ENCODE results near the gene CLDN20.
A peak's percentile ranks its signal among the peaks of the same experiment; 100 is the strongest.
"Not testable (repeated sequence)": the region's sequence is repeated elsewhere in the genome, so short reads cannot be mapped to it uniquely, and the experiment has no call there.

CLDN20 gene

DNA sequence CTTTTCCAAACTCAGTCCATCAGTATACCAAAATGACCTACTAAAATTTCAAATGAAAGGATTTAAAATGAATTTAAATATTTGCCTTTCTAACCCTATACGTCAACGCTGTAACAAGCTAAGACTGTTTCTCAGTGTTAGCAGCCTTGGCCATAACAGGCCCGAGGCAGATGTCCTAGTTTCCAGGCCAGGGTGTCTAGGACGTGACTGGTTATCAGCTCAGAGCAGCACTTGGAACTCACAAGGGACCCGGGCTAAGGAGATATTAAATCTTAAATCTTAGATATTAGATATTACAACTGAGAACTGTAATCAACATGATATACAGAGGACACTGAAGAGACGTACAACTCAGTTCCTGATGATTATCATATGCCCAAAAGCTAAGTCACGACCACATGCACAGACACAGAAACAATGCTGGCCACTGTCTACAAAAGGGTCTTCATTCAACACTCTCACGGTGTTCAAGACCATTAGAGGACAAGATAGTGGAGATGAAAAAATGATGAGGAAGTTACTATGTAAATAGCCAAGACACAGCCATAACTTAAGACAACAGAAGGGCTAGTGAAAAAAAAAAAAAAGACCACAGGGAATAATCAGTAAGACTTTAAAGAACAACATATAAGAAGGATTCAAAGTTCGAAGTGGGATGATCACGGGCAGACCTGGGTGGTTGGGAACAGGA is at the start of gene CLDN20:
Gene CLDN20 (plus strand): TSS at position 641 of the 691 bp plus-strand sequence. CDS start 11,707 bp downstream, outside the sequence.
- no peak for DNase-seq (ENCODE audit: low read depth)

DNA sequence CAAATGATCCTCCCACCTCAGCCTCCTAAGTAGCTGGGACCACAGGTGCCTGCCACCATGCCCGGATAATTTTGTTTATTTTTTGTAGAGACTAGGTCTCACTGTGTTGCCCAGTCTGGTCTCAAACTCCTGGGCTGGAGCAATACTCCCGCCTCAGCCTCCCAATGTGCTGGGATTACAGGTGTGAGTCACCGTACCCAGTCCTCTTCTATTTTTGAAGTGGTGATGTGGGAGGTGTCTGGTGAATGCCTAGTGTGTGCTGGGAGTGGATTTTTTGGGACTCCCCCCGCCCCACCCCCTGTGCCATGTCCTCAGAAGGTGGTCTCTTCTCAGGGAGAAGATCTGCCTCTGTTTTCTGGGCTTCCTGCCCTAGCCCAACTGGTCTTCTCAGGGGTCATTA is 47.9 kb upstream of the CLDN20 start:
- DNase-seq (ENCODE audit: low read depth), result no peak

DNA sequence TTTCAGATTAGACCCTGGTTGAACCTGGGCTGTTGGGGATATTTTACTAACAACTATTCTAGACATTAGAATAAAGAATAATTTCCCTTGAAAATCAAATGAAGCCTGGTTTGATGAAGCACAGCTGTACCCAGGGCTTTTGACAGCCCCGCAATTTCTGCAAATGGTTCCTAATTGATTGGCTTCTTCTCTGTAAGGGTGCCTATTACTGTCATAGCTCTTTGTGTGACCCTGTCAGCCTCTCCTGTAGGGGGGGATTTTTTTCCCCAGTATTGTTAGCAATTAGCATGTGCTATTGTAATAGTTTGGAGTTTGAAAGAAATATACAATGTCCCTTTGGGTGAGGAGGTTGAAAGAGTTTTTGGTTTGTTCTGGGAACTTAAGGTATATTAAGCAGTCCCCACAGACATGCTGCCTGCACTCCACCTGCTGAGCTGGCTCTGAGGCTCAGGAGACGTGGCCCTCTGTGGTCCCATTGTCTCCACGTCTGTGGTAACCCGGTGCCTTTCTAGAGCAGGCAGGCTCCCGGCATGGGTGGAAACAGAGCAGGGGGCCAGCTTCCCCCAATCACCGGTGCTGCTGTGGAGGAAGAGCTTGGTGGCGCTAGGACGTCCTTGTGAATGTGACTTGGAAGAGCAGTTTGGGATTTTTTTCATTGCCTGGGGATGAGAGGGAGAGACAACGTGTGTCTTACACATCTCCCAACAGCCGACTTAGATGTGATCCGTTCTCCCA is 47.3 kb upstream of the CLDN20 start:
- DNase-seq (ENCODE audit: low read depth), result no peak

- DNase-seq (ENCODE audit: low read depth), result not testable (repeated sequence)
Observed at GRCh38 chr6:155218711-155219110, 45.1 kb upstream of the CLDN20 start.

DNA sequence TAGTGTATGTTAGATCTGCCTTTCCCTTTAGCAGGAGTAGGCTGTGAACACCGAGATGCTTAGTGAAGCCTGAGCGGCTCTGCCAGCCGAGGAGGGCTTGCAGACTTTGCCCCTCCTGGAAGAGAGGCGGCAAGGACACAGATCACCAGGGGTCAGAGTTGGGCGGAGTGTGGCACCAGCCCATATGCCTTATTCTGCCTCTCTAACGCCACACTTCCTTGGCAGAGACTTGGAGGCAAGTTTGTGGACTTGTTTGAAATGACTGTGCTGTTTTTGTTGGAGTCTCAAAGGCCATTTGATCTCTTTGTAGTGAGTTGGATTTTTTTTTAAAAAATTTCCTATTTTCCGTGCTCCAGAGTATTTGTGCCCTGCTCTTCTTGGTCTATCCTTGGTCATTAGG is 44.5 kb upstream of the CLDN20 start:
- DNase-seq (ENCODE audit: low read depth), result no peak

- no peak for DNase-seq (ENCODE audit: low read depth)
Observed at GRCh38 chr6:155219858-155220301, 43.9 kb upstream of the CLDN20 start.

DNA sequence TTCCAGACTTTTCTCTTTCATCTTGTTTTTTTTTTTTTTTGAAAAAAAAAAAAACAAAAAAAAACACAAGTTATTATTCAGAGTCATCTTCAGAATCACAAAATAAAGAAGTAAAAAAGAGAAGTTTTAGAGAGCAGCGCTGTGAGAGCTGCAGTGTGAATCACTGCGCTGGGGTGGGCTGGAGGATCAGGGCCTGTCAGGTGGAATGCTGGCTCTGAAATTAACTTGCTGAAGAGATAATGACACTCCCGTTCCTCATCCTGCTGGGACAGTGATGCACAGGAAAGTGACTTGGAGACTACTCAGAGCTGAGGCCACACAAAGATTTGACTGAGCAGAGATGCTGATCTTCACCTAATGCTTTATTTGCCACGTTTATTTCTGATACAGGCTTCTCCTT is 42.7 kb upstream of the CLDN20 start:
- no peak for DNase-seq (ENCODE audit: low read depth)

DNA sequence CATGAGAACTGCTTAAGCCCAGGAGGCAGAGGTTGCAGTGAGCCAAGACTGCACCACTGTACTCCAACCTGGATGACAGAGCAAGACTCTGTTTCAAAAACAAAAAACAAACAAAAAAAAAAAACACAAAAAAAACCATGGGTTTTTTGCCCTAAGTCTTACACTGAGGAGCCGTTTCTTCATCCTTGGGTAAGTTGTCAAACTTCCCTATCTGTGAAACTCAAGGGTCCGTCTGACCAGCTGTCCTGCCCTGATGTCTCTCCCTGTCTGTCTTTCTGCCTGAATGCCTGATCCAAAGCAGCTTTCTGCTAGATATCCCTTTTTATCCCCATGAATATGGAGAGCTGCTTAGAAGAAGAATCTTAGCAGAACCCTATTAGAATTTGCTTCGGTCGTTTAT is 41.3 kb upstream of the CLDN20 start:
- DNase-seq (ENCODE audit: low read depth), result no peak

- peak; percentile 35 for DNase-seq (ENCODE audit: low read depth)
Observed at GRCh38 chr6:155223646-155224451, 40.0 kb upstream of the CLDN20 start.

DNA sequence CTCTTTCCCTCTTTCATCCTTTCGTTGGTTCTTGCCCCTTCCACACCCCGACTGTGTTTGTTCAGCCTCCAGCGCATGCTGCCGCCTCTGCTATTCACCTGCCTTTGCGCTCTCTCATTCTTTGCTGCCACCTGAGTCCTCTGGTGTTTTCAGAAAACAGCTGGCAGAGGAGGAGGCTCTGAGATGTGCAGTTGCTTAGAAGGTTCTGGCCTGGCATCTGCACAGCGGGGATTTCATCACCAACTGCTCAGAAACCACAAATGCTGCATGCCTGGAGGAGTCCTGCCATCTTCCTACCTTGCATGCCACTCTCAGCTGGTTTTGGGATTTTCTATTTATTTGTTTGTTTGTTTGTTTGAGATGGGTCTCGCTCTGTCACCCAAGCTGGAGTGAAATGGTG is 39.2 kb upstream of the CLDN20 start:
- no peak for DNase-seq (ENCODE audit: low read depth)

GRCh38 chr6:155227046-155227445 is 36.8 kb upstream of the CLDN20 start:
- no peak for DNase-seq (ENCODE audit: low read depth)

GRCh38 chr6:155228546-155229166 is 35.2 kb upstream of the CLDN20 start:
- no peak for DNase-seq (ENCODE audit: low read depth)

GRCh38 chr6:155230975-155231374 is 32.8 kb upstream of the CLDN20 start:
- DNase-seq (ENCODE audit: low read depth), result not testable (repeated sequence)

DNA sequence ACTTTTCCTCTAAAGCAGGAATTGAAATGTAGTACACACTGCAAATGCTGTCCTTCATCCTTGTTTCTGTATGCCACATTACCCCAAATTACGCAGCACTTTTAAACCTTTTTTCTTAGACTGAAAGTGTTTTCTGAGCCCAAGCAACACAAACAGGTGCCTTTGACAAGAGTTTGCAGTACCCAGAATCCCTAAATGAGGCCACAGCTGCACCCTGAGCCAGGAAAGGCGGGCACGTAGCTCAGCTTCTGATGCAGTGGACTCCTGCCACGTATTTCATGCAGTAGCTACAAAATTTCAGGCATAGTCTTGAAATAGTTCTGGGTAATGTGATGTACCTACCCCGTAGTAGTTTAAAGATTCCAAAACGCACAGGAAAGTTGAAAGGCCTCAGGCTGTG is 31.0 kb upstream of the CLDN20 start:
- DNase-seq (ENCODE audit: low read depth), result no peak

DNA sequence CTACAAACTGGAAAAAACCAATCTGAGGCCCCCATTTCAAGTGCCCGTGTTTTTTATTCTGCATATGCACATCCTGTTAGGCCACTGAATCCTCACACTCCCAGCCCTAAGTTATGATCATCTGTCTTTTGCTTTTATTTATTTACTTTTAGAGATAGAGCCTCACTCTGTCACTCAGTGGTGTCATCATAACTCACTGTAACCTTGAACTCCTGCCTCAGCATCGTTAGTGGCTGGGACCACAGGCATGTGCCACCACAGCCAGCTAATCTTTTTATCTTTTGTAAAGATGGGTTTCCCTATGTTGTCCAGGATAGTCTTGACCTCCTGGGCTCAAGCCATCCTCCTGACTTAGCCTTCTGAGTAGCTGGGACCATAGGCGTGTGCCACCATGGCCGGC is 29.6 kb upstream of the CLDN20 start:
- DNase-seq (ENCODE audit: low read depth), result no peak

DNA sequence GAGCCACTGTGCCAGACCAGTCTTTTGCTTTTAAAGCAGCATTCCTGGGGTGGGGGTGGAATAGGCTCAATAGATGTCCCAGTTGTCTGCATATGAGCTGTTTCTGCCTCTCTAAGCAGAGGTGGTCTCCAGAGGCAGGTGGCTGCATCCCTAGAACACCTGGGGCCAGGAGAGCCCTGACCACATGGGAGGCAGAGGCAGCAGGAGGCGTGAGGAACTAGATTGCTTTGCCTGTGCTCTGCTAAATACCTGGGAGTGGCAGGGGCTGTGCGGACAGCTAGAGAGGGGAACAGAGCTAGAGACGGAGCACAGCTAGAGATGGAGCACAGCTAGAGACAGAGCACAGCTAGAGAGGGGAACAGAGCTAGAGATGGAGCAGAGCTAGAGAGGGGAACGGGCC is 29.1 kb upstream of the CLDN20 start:
- no peak for DNase-seq (ENCODE audit: low read depth)

DNA sequence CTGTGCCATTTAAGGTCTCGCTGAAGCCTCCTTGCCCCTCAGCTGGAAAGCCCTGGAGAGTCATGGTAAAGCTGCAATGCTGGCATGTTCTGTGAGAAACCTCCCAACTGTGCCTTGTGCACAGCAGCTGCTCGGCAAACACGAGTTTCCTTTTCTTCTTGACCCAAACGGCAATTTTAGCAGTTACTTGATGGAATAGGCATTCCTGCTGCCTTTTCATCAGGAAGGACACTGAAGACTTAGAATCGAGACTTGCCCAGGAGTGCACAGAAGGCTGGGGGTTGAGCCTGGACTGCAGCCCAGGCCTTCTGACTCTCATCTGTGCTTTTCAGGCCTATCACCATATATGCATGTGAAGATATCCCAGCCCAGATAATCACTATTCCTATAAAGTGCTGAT is 28.7 kb upstream of the CLDN20 start:
- no peak for DNase-seq (ENCODE audit: low read depth)

DNA sequence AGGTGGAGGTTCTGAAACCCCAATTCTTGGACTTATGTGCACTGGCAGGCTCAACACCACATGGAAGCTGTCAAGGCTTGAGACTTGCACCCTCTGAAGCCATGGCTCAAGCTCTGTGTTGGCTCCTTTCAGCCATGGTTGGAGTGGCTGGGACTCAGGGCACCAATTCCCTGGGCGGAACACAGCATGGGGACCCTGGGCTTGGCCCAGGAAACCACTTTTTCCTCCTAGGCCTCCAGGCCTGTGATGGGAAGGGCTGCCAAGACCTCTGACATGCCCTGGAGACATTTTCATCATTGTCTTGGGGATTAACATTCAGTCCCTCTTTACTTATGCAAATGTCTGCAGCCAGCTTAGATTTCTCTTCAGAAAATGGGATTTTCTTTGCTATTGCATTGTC is 26.2 kb upstream of the CLDN20 start:
- DNase-seq (ENCODE audit: low read depth), result no peak

GRCh38 chr6:155240905-155241600 is 22.8 kb upstream of the CLDN20 start:
- no peak for DNase-seq (ENCODE audit: low read depth)

GRCh38 chr6:155241966-155242365 is 21.8 kb upstream of the CLDN20 start:
- no peak for DNase-seq (ENCODE audit: low read depth)

GRCh38 chr6:155244434-155244833 is 19.4 kb upstream of the CLDN20 start:
- DNase-seq (ENCODE audit: low read depth), result no peak

- DNase-seq (ENCODE audit: low read depth), result no peak
Observed at GRCh38 chr6:155245193-155245592, 18.6 kb upstream of the CLDN20 start.

Measured in activated T-cell treated with anti-CD3 and anti-CD28 coated beads for 48 hours (primary cell).